NCI-H1092 treated with DMSO at 0.1 percent for 48 hours (cell line): ENCODE results near the gene STK4.

Source experiments
- DNase-seq: peaks from one replicate; lab custom pipeline; 2025; lab: John Stamatoyannopoulos, UW

Gene STK4

GRCh38 chr20:44954211-44954610 lies 12.1 kb upstream of the STK4 start:
- DNase-seq = no peak

DNA sequence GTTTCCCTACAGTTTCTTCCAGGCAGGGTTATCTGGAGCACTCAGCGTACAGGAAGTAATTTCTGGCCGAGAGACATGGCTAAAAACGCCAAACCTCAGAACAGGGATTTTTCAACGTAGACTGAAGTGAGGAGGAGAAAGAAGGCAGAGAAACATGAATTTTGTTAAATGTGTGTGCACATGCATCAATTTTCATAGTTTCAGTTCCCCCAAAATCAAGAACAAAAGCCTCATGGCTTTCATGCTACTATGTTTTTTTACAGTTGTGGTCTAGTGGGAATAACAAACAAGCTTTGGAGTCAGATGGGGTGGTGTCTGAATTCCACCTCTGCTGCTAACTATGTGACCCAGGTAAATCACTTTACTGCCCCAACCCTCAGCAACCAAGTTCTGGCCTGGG lies 11.0 kb upstream of the STK4 start:
- DNase-seq = no peak

- no peak for DNase-seq
Measured at GRCh38 chr20:44956410-44956809, 9.9 kb upstream of the STK4 start.

DNA sequence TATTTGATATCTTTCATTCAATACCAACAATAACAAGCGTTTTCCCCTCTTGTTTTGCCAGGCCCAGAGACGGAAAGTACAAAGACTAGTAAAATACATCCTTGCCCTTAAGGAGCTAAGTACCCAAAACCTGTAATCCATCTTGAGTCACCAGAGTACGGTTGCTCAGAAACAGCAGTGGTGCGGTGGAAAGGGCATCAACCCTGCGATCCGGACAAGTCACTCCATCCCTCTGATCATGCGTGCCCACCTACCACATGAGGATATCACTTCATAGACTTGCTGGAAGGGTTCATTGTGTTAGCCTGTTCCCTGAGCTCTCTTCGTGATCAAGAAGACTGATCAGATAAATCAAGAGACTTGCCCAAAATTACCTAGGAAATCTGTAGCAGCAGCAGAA lies 8.0 kb upstream of the STK4 start:
- DNase-seq = no peak

- no peak for DNase-seq
Measured at GRCh38 chr20:44959082-44959637, 7.2 kb upstream of the STK4 start.

DNA sequence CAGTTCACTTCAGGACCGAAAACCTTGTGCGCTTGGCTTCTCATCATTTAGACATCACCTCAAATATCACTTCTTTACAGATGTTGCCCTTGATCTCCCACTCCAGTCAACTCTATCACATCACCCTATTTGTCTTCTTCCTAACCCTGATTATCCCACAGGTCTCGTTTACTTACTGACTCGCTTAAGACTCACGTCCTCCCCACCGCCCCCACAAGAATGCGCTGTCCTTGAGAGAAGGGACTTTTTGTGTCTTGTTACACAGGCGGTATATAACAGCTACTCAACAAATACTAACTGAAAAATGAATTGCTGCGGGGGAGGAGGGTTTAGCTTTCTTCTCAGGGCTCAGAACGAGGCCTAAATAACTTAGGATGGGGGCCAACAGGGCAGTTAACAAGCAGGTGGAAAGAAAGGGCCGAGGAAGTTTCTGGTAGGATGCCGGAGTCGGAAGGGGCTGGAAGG lies 6.6 kb upstream of the STK4 start:
- DNase-seq = no peak

GRCh38 chr20:44960103-44960852 lies 6.0 kb upstream of the STK4 start, which contains the start of gene TOMM34:
Gene TOMM34, minus strand, starts transcription at chr20:44960397. Its CDS starts 64 bp downstream, at chr20:44960333.
- DNase-seq = peak; percentile 92

GRCh38 chr20:44961011-44961869 lies 5.1 kb upstream of the STK4 start:
- DNase-seq = no peak

DNA sequence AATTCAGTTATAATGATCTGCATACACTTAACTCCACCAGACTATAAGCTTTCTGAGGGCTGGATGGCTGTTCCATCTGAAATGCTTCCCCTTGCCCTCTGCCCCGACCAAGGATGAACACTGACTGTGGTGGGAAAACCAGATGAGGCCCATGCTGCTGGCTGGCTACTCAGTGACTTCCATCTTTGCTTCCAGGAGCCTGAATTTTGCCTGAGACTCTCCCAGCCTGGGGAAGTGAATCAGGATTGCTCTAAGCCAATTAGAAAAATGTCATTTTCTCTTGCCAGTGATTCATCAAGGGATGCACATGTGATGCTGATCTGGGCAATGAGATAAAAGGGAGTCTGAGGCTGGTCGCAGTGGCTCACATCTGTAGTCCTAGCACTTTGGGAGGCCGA lies 4.4 kb upstream of the STK4 start:
- no peak for DNase-seq

GRCh38 chr20:44962483-44962882 lies 3.8 kb upstream of the STK4 start:
- DNase-seq = no peak

DNA sequence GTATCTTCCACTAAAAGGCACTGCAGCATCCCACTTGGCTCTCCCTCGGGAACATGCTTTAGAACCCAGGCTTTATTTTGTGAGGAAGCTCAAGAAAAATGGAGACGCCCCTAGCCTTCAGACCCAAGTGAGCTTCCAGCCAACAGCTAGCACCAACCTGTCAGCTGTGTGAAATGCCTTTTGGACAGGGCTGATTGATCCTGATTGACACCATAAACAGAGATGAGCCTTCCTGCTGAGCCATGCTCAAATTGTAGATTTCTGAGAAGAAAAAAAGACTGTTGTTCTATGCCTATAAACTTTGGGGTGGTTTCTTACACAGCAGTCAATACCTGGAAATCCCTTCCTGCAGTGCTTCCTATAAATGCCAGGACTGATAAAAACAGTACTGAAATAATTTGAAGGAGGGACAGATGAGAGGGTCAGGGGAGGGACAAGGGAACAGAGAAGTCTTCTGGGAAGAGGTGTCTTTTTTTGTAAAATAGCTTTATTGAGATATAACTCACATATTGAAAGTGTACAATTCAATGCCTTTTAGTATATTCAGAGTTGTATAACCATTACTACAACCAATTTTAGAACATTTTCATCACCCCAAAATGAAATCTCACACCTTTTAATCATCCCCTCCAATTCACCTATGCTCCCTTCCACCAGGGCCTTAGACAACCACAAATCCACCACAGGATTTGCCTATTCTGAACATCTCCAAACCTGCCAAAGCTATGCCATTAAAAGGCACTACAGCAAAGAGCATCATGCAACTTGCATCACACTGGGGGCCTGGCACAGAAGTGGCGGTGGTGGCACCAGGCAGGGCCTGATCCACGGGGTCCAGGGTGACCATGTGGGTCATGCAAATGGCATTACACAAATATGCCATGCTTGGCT lies 2.7 kb upstream of the STK4 start:
- DNase-seq = no peak

- DNase-seq = no peak
Measured at GRCh38 chr20:44965651-44966029, 672 bp upstream of the STK4 start.

- no peak for DNase-seq
Measured at GRCh38 chr20:44967207-44967807, 995 bp downstream of the STK4 start.

DNA sequence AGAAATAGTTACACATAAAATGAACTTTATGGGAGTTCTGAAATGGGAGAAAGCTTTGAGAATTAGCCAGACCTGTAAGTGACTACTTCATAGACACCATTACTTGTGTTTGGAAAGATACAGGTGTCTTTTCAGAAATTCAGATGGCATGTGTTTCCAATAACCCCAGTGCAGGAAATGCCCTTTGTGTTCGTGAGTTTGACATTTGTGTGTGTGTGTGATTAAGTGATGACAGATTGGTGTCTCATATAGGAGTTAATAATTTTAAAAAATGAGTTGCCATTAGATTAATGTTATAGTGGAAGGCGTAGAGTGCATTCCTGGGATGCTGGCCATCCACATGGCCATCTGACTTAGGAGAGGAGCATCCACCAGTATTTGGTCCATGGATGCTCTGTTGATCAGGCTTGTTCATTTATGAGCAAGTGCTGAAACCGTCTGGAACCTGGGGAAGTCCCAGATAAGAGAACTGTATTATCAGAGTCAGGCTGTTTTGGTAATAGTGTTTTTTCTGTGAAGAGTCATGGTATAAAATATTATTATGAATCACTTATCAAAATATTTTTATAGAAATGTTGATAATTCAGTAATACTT lies 3.1 kb downstream of the STK4 start:
- no peak for DNase-seq

- no peak for DNase-seq
Measured at GRCh38 chr20:44970243-44970757, 4.0 kb downstream of the STK4 start.

- DNase-seq = no peak
Measured at GRCh38 chr20:44973053-44973452, 6.7 kb downstream of the STK4 start.

DNA sequence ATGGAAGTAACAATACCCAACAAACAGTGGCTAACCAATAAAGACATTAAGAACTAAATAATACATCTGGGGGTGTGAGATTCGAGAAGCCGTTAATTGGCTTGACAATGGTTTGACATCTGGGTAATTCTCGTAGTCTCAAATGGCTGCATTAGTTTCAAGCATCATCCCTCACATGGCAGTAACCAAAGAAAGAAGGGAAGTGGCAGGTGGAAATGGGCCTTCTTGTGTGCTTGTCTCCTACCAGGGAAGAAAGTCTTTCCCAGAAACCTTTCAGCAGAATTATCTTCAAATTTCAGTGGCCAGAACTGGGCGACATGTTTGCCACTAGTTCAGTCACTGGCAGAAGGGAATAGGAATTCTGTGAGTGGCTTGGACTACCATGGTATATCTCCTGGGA lies 10.4 kb downstream of the STK4 start:
- no peak for DNase-seq

GRCh38 chr20:44979090-44979621 lies 12.8 kb downstream of the STK4 start:
- DNase-seq = no peak

- no peak for DNase-seq
Measured at GRCh38 chr20:44981736-44982406, 15.6 kb downstream of the STK4 start.

- DNase-seq = no peak
Measured at GRCh38 chr20:44983093-44983674, 16.9 kb downstream of the STK4 start.
